ENCODE measurements around the gene RIPOR2.
"Not testable (repeated sequence)": the region's sequence is repeated elsewhere in the genome, so short reads cannot be mapped to it uniquely, and the experiment has no call there.

RIPOR2 gene

GRCh38 chr6:24902782-24903181 lies 33.0 kb downstream of the RIPOR2 start:
- no peak for DNase-seq

- no peak for DNase-seq
These were observed 33.9 kb downstream of the RIPOR2 start for GRCh38 chr6:24901698-24902328.

GRCh38 chr6:24900917-24901697 lies 34.7 kb downstream of the RIPOR2 start:
- no peak for DNase-seq

GRCh38 chr6:24899997-24900325 lies 35.8 kb downstream of the RIPOR2 start:
- DNase-seq: no peak

GRCh38 chr6:24899136-24899996 lies 36.4 kb downstream of the RIPOR2 start:
- DNase-seq: no peak

GRCh38 chr6:24898676-24899075 lies 37.1 kb downstream of the RIPOR2 start:
- no peak for DNase-seq

GRCh38 chr6:24897186-24897585 lies 38.6 kb downstream of the RIPOR2 start:
- DNase-seq: no peak

GRCh38 chr6:24893342-24893850 lies 42.4 kb downstream of the RIPOR2 start:
- no peak for DNase-seq

- no peak for DNase-seq
These were observed 44.8 kb downstream of the RIPOR2 start for GRCh38 chr6:24891004-24891403.

GRCh38 chr6:24890471-24890870 lies 45.3 kb downstream of the RIPOR2 start:
- no peak for DNase-seq

GRCh38 chr6:24888715-24889370 lies 46.9 kb downstream of the RIPOR2 start:
- no peak for DNase-seq

- DNase-seq: no peak
These were observed 48.1 kb downstream of the RIPOR2 start for GRCh38 chr6:24887545-24888140.

GRCh38 chr6:24883618-24884017 lies 52.1 kb downstream of the RIPOR2 start:
- no peak for DNase-seq

- no peak for DNase-seq
These were observed 52.8 kb downstream of the RIPOR2 start for GRCh38 chr6:24882835-24883555.

GRCh38 chr6:24882295-24882694 lies 53.5 kb downstream of the RIPOR2 start:
- DNase-seq: no peak

- no peak for DNase-seq
These were observed 54.4 kb downstream of the RIPOR2 start for GRCh38 chr6:24881376-24881775.

GRCh38 chr6:24880451-24880850 lies 55.3 kb downstream of the RIPOR2 start:
- no peak for DNase-seq

GRCh38 chr6:24879351-24879750 lies 56.4 kb downstream of the RIPOR2 start:
- DNase-seq: no peak

GRCh38 chr6:24877747-24878146 lies 58.0 kb downstream of the RIPOR2 start:
- DNase-seq: not testable (repeated sequence)

GRCh38 chr6:24876499-24877465 lies 59.0 kb downstream of the RIPOR2 start:
- DNase-seq: no peak

GRCh38 chr6:24875534-24875901 lies 60.2 kb downstream of the RIPOR2 start:
- no peak for DNase-seq

All from hippocampal formation (tissue), 2 donors.